Measurements from ENCODE around the gene ESF1.

GRCh38 chr20:13765868-13766416 is 18.8 kb downstream of the ESF1 start:
- TF ChIP-seq ETV6 (CRISPR knock-in tag; IDR thresholded peaks at IDR 0.05): no peak
- no peak for TF ChIP-seq NR2C2 (CRISPR knock-in tag; IDR thresholded peaks at IDR 0.05)
- TF ChIP-seq ESRRA (CRISPR knock-in tag; IDR thresholded peaks at IDR 0.05; ENCODE audit: borderline replicate concordance): no peak
- no peak for TF ChIP-seq CTCF (IDR thresholded peaks at IDR 0.05)
- no peak for TF ChIP-seq JUN (CRISPR knock-in tag; IDR thresholded peaks at IDR 0.05)
